GM12878 (cell line): ENCODE measurements around the gene NAMPT. TPM values are rescaled to one million over a fixed set of nuclear protein-coding genes. Genes with fewer than 3 reads are reported as not detected.
A peak's percentile ranks its signal among the peaks of the same experiment; 100 is the strongest.

Experiments
- BCL11A ChIP-seq: IDR thresholded peaks from 2 replicates; pipeline ENCODE4 v1.6.1; 2011; ENCODE audit warnings: low read depth, low read length
- CEBPB ChIP-seq, 2 experiments: fragments of 150-350 bp in 1 of 2; IDR thresholded peaks; 2 replicates each; pipeline ENCODE4 v1.6.1; 2012 to 2014; ENCODE audit warnings: low read depth in 2 of 2, low read length in 2 of 2, borderline replicate concordance in 1 of 2, inconsistent platforms in 1 of 2
- CEBPZ ChIP-seq: fragments of 150-350 bp; IDR thresholded peaks from 2 replicates; pipeline ENCODE4 v1.6.1; 2016; ENCODE audit warnings: low read depth, low read length
- E4F1 ChIP-seq: fragments of 450-650 bp; IDR thresholded peaks from 2 replicates; pipeline ENCODE4 v1.6.1; 2018; ENCODE audit warnings: borderline replicate concordance, mild to moderate bottlenecking; ENCODE audit not compliant: partially characterized antibody
- IKZF1 ChIP-seq: fragments of 450-650 bp; conservative IDR thresholded peaks from 2 replicates; pipeline ENCODE4 v1.6.1; 2017; ENCODE audit warnings: antibody characterized with exemption, mild to moderate bottlenecking
- IRF4 ChIP-seq: IDR thresholded peaks from 2 replicates; pipeline ENCODE4 v1.6.1; 2011; ENCODE audit warnings: low read depth, low read length
- MEF2B ChIP-seq: fragments of 450-650 bp; IDR thresholded peaks from 2 replicates; pipeline ENCODE4 v1.6.1; 2018; ENCODE audit warnings: mild to moderate bottlenecking, moderate library complexity; ENCODE audit not compliant: partially characterized antibody, poor library complexity, severe bottlenecking
- NR2F1 ChIP-seq: fragments of 450-650 bp; conservative IDR thresholded peaks from 2 replicates; pipeline ENCODE4 v1.6.1; 2017; ENCODE audit warnings: mild to moderate bottlenecking
- POU2F2 ChIP-seq: IDR thresholded peaks from 3 replicates; pipeline ENCODE4 v1.6.1; 2011; ENCODE audit warnings: low read depth, mild to moderate bottlenecking, low read length, borderline replicate concordance
- PRDM15 ChIP-seq: fragments of 450-650 bp; formaldehyde crosslinking; IDR thresholded peaks from 2 replicates; pipeline ENCODE4 v1.4.0; 2020; ENCODE audit warnings: mild to moderate bottlenecking, moderate library complexity
- RB1 ChIP-seq: fragments of 450-650 bp; formaldehyde crosslinking; IDR thresholded peaks from 2 replicates; pipeline ENCODE4 v1.6.1; 2017; ENCODE audit warnings: mild to moderate bottlenecking, borderline replicate concordance
- RCOR1 ChIP-seq: conservative IDR thresholded peaks from 2 replicates; pipeline ENCODE4 v1.6.1; 2012; ENCODE audit warnings: low read depth, low read length, improper control_type of control experiment
- SPI1 ChIP-seq: IDR thresholded peaks from 2 replicates; pipeline ENCODE4 v1.6.1; 2011; ENCODE audit warnings: low read depth, mild to moderate bottlenecking, low read length, moderate library complexity, borderline replicate concordance; ENCODE audit not compliant: insufficient read depth
- TAF1 ChIP-seq: IDR thresholded peaks from 2 replicates; pipeline ENCODE4 v1.6.1; 2011; ENCODE audit warnings: mild to moderate bottlenecking, low read depth, low read length, borderline replicate concordance
- YBX1 ChIP-seq: fragments of 450-650 bp; IDR thresholded peaks from 2 replicates; pipeline ENCODE4 v1.6.1; 2016; ENCODE audit warnings: antibody characterized with exemption
- ZNF274 ChIP-seq: IDR thresholded peaks from one replicate; pipeline ENCODE4 v1.8.0; 2011; ENCODE audit not compliant: insufficient read length, insufficient read depth
- ZNF384 ChIP-seq: IDR thresholded peaks from 2 replicates; pipeline ENCODE4 v1.6.1; 2012; ENCODE audit warnings: low read depth, mild to moderate bottlenecking, low read length, improper control_type of control experiment, borderline replicate concordance
- polyA plus RNA-seq, 11 experiments: library from polyadenylated mRNA; depleted of rRNA in 4 of 11; unstranded in 6 of 11; stranded (reverse) in 5 of 11; fragments of >200 nt; fragmentation: Nextera tagmentation in 4 of 11; fragmentation: Illumina TruSeq in 1 of 11; extraction: Ambion mirVana in 4 of 11; extraction: Trizol in 1 of 11; gene quantifications; 1 replicate in 1 of 11; 2 replicates in 10 of 11; pipeline versions ENCODE4 v1.2.1 to v1.2.3, GENCODE V29; 2011 to 2016; ENCODE audit warnings: inconsistent platforms in 2 of 11, missing spikeins in 2 of 11, low read depth in 1 of 11
- total RNA-seq, 4 experiments: library from RNA; depleted of rRNA in 3 of 4; stranded (reverse); fragments of >200 nt in 3 of 4; fragmentation: Illumina TruSeq in 1 of 4; extraction: Trizol in 1 of 4; gene quantifications; 2 replicates each; pipeline versions ENCODE4 v1.2.1 to v1.2.3, GENCODE V29; 2013 to 2021
- TF ChIP-seq, protein P1 (sequence below): fragments of 450-650 bp; IDR thresholded peaks from 2 replicates; pipeline ENCODE4 v1.6.1; 2017; ENCODE audit warnings: mild to moderate bottlenecking, moderate library complexity

NAMPT gene
- total and polyA plus RNA-seq, 10 of the 15 experiments (the other 5 are each of a cell fraction or from before 2014, with no cell fraction given): 28.3 to 173 (median 75.0) TPM

DNA sequence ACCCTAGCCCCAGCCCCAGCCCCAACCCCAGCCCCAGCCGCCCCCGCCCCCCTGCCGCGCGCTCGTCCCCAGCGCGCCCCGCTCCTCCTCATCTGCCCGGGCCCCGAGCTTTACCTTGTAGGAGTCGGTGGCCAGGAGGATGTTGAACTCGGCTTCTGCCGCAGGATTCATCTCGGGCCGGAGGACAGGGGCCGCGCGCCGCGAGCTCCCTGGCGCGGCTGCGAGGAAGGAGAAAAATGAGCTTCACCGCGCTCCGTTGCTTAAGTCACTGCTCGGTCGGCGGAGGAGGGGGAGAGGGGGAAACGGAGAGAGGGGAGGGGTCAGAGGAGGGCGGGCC is at the start of gene NAMPT (continued):
- TF ChIP-seq, protein P1, sequence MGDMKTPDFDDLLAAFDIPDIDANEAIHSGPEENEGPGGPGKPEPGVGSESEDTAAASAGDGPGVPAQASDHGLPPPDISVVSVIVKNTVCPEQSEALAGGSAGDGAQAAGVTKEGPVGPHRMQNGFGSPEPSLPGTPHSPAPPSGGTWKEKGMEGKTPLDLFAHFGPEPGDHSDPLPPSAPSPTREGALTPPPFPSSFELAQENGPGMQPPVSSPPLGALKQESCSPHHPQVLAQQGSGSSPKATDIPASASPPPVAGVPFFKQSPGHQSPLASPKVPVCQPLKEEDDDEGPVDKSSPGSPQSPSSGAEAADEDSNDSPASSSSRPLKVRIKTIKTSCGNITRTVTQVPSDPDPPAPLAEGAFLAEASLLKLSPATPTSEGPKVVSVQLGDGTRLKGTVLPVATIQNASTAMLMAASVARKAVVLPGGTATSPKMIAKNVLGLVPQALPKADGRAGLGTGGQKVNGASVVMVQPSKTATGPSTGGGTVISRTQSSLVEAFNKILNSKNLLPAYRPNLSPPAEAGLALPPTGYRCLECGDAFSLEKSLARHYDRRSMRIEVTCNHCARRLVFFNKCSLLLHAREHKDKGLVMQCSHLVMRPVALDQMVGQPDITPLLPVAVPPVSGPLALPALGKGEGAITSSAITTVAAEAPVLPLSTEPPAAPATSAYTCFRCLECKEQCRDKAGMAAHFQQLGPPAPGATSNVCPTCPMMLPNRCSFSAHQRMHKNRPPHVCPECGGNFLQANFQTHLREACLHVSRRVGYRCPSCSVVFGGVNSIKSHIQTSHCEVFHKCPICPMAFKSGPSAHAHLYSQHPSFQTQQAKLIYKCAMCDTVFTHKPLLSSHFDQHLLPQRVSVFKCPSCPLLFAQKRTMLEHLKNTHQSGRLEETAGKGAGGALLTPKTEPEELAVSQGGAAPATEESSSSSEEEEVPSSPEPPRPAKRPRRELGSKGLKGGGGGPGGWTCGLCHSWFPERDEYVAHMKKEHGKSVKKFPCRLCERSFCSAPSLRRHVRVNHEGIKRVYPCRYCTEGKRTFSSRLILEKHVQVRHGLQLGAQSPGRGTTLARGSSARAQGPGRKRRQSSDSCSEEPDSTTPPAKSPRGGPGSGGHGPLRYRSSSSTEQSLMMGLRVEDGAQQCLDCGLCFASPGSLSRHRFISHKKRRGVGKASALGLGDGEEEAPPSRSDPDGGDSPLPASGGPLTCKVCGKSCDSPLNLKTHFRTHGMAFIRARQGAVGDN: peak; percentile 39
- TF ChIP-seq E4F1 (no peak), MEF2B (no peak), BCL11A (0 out of 2 replicates have a peak, but pooled peaks have one; percentile 25), POU2F2 (peak; percentile 82; the same call in 2 of the 3 replicates), RCOR1 (no peak), TAF1 (peak; percentile 84), CEBPZ (no peak), IKZF1 (no peak), IRF4 (no peak), SPI1 (no peak), RB1 (no peak), ZNF384 (no peak), PRDM15 (no peak), NR2F1 (no peak), ZNF274 (no peak), YBX1 (no peak), CEBPB (IDR thresholded peaks at IDR 0.05; ENCODE audit: borderline replicate concordance in 1 of 2, low read depth in 2 of 2, low read length in 2 of 2) (no peak)
